Endothelial cell of umbilical vein (primary cell): ENCODE measurements around the gene LRP5.

Source experiments
- EZH2 ChIP-seq: IDR thresholded peaks from 2 replicates; pipeline ENCODE4 v1.6.1; 2012; ENCODE audit warnings: borderline replicate concordance, low read depth, mild to moderate bottlenecking, moderate library complexity, low read length, inconsistent platforms; ENCODE audit not compliant: severe bottlenecking
- JUN ChIP-seq: IDR thresholded peaks from 2 replicates; pipeline ENCODE4 v1.6.1; 2011; ENCODE audit warnings: borderline replicate concordance, low read depth; ENCODE audit not compliant: insufficient read length, insufficient read depth
- MYC ChIP-seq: IDR thresholded peaks from one replicate; pipeline ENCODE4 v1.6.1; 2011; ENCODE audit warnings: mild to moderate bottlenecking, low read depth, low read length
- POLR2A ChIP-seq: IDR thresholded peaks from 2 replicates; pipeline ENCODE4 v1.6.1; 2012; ENCODE audit warnings: low read depth, mild to moderate bottlenecking, control low read depth, low read length
- POLR2AphosphoS5 ChIP-seq: IDR thresholded peaks from 2 replicates; pipeline ENCODE4 v1.6.1; 2012; ENCODE audit warnings: low read depth, mild to moderate bottlenecking, control low read depth, low read length, moderate library complexity; ENCODE audit not compliant: insufficient read depth
- TF ChIP-seq, protein P1 (sequence below), 2 donors: IDR thresholded peaks; 1 replicate in 1 of 2; 2 replicates in 1 of 2; pipeline ENCODE4 v1.5.1; 2011; ENCODE audit warnings: low read length in 2 of 2, mild to moderate bottlenecking in 2 of 2, moderate library complexity in 2 of 2, control low read depth in 1 of 2, inconsistent platforms in 1 of 2, low read depth in 1 of 2; ENCODE audit not compliant: insufficient read depth in 1 of 2; ENCODE audit errors: extremely low read depth in 1 of 2
- TF ChIP-seq, protein P2 (sequence below): IDR thresholded peaks from 2 replicates; pipeline ENCODE4 v1.6.1; 2011; ENCODE audit not compliant: insufficient read depth, insufficient read length

GRCh38 chr11:68495220-68495729, 182.9 kb downstream of the LRP5 start:
- TF ChIP-seq POLR2AphosphoS5 (no peak), POLR2A (no peak), EZH2 (no peak), MYC (no peak), JUN (no peak)
- TF ChIP-seq, protein P1, sequence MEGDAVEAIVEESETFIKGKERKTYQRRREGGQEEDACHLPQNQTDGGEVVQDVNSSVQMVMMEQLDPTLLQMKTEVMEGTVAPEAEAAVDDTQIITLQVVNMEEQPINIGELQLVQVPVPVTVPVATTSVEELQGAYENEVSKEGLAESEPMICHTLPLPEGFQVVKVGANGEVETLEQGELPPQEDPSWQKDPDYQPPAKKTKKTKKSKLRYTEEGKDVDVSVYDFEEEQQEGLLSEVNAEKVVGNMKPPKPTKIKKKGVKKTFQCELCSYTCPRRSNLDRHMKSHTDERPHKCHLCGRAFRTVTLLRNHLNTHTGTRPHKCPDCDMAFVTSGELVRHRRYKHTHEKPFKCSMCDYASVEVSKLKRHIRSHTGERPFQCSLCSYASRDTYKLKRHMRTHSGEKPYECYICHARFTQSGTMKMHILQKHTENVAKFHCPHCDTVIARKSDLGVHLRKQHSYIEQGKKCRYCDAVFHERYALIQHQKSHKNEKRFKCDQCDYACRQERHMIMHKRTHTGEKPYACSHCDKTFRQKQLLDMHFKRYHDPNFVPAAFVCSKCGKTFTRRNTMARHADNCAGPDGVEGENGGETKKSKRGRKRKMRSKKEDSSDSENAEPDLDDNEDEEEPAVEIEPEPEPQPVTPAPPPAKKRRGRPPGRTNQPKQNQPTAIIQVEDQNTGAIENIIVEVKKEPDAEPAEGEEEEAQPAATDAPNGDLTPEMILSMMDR (IDR thresholded peaks at IDR 0.05; ENCODE audit: extremely low read depth in 1 of 2, insufficient read depth in 1 of 2, low read depth in 1 of 2, low read length in 2 of 2), result no peak
- TF ChIP-seq, protein P2, sequence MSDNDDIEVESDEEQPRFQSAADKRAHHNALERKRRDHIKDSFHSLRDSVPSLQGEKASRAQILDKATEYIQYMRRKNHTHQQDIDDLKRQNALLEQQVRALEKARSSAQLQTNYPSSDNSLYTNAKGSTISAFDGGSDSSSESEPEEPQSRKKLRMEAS, result no peak
